Activated CD8-positive, alpha-beta memory T cell treated with anti-CD3 and anti-CD28 coated beads for 24 hours (primary cell): ENCODE data around the gene FGF21.
A peak's percentile ranks its signal among the peaks of the same experiment; 100 is the strongest.

Experiments
- DNase-seq: peaks from one replicate; pipeline ENCODE4 v3.0.0-alpha.2; 2020

FGF21 gene

DNA sequence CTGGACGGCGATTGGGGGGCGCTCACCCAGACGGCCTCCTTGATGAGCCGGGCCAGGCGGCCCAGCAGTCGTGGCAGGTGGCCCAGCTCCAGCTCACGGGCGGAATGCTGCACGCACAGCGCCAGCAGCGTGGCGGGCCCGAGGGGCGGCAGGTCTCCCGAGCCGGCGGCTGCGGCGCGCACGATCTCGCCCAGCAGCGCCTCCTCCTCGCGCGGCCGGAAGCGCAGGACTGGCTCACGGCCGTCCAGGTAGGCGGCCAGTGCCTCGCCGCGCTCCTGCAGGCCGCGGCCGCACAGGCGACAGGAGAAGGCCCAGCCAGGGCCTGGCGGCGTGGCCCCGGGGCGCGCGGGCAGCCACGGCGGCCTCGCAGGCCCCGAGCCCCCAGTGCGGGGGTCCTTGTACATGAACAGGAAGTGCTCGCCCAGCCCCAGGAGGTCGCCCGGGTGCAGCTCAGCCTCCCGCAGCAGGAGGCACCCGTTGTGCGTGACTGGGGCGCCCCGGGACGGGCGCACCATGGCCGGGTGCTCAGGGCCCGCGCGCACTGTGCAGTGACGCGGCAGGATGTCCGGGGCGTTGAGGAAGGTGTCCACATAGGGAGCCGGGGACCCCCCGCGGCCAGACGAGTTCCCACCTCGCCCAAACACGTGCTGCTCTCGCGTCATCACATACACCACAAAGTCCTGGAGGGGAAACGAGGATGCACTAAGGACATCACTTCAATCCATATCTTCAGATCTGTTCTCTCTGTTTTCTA lies 26.2 kb upstream of the FGF21 start:
- DNase-seq, result no peak

DNA sequence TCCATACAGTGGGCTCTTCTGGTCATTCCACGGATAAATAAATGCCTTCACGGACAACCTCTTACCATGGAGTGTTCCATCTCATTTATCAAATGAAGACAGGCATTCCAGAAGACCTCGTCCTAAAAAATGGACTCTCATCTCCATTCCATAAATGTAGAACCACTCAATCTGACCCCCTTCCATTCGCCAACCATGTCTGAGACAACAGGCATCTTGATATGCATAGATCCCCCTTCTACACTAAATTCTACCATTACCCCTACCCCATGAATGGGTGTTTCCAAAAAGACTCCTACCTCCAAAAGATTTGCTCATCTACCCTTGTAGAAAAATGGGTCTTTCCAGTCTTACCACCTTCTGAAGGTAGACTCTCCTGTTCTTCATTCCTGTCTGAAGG lies 23.9 kb upstream of the FGF21 start:
- DNase-seq, result no peak

DNA sequence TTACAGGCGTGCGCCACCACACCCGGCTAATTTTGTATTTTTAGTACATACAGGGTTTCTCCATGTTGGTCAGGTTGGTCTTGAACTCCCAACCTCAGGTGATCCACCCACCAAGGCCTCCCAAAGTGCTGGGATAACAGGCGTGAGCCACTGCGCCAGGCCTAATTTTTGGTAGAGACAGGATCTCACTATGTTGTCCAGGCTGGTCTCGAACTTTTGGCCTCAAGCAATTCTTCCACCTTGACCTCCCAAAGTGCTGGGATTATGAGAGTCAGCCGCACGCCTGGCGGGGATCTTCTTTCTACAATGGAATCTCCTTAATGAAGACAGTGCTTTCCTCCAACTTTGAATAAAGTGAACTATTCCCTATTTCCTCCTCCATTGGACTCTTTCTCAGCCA lies 20.7 kb upstream of the FGF21 start:
- DNase-seq, result no peak

DNA sequence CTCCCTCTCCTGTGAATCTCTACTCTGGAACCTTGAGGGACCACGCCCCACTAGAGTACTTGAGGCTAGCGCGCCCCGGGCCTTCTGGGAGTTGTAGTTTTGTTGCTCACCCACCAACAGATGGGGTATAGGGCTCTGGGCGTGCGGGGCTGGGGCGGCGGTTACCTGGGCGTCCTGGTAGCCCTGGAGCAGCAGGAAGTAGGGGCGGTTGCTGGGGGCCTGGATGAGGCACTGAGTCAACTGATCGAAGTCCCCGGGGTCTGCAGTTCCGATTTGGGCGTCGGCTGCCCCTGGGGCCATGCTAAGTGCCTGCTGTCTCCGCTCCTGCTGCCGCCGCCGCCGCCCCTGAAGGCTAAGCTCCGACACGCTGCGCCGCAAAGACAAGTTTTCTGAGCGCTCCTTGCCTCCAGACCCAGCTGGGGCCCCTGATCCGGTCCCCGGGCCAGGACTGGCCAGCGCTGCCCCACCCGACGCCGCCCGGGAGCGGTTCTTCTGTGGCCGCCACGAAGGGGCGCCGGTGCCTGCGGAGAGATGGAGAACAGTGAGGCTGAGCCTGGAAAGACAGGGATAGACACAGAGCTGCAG lies 20.2 kb upstream of the FGF21 start:
- no peak for DNase-seq

DNA sequence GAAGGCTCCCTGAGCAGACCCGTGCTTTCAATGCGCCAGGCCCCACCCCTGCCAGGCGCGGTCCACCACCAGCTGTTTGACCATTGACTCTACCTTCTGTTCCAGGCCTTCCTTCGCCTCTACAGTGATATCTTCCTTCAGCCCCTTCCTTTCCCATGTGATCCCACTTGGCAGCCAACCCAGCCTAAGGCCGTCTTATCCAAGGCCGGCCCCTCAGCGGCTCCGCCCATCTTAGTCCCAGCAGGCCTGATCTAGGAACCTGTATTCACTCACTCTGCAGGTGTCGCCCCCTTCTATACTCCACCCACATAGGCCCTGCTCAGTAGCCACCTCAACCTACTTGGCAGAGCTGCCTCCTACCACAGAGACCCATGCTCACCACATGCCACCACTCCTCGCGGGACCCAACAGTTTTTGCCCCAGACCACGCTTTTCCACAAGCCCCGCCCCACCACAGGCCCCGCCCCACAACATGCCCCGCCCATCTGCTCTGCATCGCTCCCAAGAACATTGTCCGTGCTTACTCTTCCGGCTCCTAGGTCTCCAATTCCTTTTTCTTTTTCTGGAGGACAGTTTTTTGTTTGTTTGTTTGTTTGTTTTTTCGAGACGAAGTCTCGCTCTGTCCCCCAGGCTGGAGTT lies 17.8 kb upstream of the FGF21 start:
- DNase-seq, result no peak

DNA sequence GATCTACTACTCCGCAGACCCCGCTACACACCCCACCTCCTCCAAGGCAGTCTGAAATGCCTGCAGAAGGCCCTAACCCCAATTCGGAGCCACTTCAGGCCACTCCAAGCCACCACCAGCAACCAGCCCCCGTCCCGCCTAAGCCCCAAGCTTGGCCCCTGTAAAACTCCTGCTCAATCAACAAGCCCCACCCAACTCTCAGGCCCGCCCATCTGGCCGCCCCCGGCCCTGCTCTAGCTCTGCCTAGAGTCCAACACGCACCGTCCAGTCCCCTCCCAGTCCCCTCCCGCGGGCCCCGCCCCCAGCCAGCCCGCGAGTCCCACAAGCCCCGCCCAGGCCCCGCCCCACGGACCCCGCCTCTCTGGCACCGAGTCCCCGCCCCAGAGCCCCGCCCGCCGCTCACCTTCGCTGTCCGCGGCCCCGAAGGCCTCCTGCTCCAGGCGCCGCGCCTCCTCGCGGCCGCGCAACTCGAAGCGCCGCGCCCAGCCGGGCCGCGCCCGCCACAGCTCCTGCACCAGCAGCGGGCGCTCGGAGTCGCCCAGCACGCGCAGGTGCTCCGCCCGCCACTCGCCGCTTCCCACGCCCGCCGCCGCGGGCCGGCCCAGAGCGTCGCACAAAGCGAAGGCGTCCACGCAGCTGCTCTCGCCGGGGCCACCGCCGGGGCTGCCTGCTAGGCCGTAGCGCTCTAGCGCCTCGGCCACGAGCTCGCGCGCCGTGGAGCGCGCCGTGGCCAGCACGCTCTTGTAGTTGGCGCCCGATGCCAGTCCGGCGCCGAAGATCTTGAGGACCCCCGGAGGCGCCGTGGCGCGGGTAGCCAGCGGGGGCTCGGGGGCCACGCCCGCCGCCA lies 16.5 kb upstream of the FGF21 start:
- DNase-seq, result peak; percentile 97

DNA sequence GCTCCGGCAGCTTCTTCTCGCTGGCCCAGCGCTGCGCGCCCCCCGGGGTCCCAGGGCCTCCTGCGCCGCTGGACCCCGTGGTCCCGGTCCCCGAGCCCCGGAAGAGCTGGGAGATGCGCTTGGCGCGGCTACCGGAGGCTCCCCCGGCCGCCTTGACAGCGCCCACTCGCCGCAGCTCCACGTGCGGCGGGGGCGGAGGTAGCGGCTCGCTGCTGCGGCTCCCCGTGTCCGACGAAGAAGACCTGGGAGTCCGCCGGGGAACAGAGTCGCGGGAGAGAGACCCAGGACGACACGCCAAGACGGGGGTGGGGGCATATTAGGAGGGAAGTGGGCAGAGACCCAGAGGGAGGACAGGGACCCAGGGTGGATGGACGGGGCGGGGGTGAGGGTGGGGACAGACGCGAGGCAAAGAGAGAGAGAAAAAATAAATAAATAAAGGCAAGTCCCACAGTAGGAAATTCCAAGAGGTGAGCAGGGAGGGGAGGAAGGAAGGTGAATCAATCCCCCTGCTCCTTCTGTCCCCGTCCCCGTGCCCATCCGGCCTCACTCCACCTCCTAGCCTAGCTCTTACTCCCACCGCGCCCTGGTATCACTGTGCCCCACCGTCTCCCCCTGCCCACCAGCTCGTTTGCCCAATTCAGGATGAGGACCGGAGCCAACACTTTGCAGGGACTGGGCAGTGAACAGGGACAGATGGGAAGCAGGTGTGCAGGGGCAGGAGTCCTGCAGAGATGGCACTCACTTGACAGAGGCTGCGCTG lies 15.7 kb upstream of the FGF21 start:
- DNase-seq, result no peak

DNA sequence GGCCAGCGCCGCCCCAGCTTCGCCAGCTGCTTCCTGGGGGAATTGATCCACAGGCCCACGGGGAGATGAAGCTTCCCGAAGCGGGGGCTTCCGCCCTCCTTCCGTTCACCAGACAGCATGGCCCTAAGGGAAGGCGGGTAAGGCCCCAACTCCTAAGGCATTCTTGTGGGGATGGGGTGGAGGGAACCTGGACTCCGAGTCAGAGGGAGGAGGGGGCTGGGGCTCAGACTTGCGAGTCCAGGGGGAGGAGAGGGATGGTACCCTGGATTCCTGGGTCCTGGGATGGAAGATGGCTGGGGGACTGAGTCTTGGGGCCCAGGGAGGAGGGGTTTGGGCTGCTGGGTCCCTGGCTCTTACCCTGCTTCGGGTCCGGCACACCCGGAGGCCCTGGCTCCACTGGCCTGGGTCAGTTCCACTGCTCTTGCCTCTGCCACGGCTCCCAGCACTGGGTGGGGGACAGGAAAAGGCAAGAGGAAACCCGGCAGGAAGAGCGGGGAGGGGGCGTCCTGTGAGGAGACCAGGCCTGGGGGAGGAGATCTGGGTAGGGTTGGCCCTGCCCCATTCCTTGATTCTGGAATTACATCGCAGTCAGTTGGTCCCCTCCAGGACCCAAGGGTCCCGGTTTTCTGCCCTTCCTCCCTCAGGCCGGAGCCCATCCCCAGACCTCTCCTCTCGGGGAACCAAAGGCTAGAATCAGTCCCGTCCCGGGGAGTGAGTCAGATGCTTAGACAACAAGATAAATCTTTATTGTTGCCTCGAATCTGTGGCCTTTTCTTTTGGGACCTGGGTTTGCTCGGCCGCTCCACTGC lies 15.0 kb upstream of the FGF21 start, which contains the start of gene RASIP1:
Gene RASIP1 (minus strand): TSS at position 447 of the 809 bp plus-strand sequence. CDS start 328 bp downstream, at position 119.
- DNase-seq, result no peak

DNA sequence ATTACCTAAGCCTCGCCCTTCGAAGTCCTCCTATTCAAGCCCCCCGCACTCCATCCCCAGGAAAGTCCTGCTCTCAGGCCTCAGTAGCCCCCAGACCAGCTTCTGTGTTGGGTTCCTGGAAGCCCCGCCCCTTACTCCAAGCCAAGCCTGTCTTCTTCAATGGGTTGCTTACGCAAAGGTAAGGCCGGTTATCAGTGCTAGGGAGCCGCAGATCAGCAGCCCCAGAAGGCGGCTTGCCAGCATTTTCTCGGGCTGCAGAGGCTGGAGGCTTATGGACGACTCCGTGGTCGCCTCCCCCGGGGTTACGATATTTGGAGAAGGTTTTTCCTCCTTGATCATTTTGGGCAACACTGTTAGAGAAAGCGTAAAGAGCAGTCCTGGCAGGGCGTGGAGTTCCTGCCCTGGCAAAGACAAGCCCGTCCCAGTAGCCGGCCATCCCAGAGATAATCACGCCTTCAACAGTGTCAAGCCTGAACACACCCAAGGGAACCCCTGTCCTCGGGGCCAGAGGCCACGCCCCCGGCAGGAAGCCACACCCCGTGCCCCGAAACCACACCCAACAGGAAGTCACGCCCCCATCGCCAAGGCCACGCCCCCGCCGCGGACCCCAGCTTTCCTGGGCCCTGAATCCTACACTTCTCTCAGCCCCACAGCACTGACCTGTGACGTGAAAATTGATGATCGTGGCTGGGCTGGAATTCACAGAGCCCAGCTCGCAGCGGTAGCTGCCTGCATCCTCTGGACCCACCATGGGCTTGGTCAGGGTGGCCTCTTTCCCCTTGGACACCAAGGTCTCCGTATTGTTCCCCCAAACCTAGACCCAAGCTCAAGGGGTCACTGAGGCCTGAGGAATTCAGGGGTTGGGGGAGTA lies 14.0 kb upstream of the FGF21 start:
- DNase-seq, result peak; percentile 77

DNA sequence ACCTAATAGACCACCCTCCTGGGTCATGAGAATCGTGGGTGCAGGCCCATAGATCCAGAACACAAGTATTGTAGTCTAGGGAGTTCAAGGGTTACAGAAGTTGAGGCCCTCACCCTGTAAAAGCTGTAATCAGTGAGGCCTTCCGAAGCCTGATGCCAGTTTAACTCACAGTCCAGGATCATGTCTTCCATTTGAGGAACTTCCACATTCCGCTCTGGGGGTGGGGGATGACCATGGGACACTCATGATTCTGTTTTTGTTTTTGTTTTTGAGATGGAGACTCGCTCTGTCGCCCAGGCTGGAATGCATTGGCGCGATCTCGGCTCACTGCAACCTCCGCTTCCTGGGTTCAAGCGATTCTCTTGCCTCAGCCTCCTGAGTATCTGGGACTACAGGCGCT lies 13.2 kb upstream of the FGF21 start:
- no peak for DNase-seq

DNA sequence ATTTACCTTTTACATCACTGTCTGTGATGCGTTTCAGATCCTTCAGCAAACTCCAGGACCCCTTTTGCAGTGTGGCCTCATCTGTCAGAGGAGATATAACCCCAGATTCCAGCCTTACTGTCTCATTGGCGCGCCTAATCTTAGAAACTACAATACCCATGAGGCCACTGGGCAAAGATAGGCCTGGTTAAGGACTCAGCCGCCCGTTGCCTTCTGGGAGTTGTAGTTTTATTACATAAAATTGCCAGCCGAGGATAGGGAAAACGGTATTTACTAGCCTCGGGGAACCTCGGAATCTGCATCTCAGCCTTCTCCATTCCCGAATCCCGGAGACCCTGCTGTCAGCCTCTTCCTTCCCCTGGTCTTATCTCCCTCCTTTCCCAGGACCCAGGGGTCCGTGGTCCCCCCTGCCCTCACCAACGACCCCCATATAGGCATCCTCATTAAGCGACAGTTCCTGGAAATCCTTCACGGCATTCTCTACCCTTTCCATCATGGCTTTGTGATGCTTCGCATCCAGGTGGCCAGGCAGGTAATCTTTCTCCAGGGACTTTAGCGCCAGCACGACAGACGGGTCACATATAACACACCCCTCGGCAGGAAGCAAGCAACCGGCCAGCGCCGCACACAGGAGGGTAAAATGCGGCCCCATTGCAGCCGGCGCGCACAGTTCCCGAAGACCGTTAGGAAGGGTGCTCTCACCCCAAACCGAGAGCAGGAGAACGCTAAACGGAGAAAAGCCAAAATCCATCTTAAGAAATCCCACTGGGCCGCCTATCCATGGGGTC lies 9.9 kb upstream of the FGF21 start:
- DNase-seq, result no peak

DNA sequence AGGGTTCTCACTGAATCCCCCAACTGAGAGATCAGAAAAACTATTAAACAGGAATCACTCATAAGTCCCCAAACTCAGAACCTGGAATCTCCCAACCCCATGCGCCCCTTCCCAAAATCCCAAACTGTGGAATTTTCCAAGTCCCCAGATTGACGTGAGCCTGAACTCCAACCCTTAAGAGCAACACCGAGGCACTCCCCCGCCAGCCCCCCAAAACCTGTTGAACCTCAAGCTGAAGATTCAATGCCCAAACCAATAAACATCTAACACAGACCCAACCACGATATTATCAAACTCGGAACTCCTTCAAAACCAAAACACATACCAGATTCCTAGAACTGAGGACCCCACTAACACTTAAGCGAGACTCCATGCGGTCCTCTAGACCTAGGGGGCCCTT lies 9.2 kb upstream of the FGF21 start:
- no peak for DNase-seq

DNA sequence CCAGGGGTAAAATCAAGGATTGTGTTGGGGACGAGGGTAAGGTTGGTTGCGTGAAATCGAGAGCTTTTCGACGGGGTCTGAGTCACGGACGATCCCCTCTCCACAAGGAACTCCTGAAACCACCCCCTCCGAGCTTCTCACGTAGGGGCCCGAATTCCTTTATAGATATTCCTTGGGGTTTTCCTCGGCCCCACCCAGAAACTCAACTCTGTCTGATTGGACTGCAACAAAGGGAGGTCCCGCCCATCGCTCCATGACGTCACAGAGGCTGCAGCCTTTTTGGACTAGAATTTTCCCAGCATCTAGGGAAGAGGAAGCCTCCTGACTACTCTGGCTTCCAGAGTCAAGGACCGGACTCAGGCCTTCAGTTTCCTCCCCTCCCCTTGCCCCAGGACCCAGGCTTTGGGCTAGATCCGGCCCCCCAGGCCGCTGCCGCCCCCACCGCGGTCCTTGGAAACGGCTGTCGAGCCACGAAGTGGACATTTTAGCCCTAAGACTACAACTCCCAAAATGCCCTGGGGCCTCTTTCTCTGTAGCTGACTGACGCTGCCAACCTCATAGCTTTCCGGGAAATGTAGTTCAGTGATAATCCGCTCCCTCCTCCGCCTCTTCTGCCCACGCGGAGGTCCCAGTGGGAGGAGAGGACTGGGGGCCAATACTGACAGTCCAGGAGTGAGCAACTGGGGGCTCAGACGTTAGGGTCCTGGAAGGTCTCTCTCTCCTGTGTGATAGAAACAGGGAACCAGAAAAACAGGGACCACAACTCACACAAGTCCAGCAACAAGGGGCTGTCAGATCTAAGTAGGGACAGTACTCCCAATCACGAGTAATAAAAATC lies 8.4 kb upstream of the FGF21 start, which contains the start of gene IZUMO1:
Gene IZUMO1 (minus strand): TSS at position 172 of the 838 bp plus-strand sequence. CDS start 1,050 bp downstream, outside the sequence.
- peak; percentile 71 for DNase-seq

DNA sequence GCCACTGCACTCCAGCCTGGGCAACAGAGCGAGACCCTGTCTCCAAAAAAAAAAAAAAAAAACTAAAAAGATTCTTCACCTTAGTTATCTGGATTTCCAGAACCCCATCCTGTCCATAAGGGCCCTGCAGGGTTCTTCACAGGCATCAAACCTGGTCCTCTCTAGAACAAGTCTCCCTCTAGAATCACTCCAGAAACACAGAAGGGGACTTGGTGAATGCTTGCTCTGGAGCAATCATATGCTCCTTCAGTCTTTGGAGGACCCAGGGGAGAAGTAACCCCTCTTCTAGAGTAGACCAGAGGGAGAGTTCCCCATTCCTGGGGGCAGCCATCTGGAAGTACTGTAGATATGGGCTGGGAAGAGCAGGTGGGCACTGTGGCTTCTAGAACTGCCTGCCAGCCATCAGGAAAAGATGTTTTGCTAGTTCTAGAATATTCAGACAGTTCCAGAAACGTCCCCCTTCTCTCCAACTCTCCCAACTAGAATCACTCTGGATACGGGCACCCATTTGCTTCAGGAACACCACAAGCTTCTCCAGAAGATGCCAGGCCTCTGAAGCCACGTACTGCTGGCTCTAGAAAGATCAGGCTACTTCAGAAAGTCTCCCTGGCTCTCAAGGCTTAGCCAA lies 5.6 kb upstream of the FGF21 start:
- no peak for DNase-seq

DNA sequence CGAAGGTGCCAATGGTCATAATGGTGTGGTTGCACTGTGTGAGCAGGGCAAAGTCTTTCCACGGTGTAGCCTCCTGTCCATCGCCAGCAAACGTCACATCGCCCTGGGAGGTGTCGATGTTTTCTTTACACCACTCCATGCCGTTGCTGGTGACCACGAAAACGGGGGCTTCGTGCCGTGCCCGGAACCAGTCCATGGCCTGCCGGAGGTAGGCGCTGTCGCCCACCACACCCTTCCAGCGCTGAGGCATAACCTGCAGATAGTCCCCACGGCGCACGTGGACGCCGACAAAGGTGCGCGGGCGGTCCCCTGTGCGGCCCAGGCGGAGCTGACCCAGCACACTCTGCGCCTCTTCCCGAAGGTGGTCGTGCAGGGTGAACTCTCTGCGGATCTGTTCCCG lies 5.0 kb upstream of the FGF21 start:
- no peak for DNase-seq

DNA sequence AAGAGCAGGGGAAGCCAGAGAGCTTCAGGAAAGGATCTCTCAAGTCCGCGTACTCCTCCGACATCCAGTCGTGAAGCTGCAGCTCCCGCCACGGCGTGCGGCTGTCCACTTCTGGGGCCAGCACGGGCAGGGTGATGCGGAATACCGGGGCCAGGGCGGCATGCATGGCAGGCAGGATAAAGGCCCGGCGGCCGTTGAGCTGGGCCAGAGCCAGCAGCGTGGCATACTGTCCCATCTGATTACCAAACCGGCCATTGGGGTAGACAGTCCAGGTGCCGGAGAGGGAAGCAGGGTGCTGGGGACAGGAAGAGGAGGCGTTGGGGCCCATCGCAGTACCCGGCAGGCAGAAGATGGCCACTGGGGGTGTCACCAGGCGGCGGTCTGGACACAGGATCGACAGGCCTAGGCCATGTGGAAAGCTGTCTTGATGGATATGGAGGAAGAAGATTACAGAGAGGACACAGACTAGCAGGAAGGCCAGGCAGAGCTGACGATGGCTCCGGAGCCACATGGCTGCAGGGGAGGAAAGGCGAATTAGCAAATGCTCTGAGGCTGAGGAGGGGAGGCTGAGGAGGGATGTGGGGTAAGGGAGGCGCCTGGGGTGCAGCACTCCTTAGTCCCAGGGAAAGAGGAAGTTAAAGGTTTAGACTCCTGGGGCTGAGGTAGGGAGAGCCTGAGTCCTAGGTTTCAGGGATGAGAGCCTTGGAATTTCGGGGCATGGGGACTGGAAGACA lies 4.4 kb upstream of the FGF21 start:
- no peak for DNase-seq

DNA sequence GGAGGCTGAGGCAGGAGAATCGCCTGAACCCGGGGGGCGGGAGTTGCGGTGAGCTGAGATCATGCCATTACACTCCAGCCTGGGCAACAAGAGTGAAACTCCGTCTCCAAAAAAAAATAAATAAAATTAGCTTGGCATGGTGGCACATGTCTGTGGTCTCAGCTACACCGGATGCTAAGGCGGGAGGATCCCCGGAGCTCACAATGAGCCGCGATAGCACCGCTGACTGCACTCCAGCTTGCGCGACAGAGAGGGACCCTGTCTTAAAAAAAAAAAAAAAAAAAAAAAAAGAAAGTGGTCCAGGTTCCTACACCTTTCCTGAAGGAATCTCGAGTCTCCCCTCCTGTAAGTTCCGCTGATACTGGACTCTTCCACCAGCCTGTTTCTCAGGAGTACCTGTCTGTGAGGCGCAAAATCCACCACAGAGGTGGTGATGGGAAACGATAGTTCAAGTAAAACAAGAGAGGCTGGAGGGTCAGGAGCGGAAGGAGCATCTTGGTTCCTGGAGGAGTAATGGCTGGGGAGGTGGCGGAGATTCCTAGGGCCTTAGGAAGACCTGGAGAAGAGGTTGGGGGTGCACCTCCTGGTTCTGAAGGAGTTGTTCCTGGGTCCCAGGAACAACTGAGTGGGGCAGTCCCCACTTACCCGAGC lies 3.4 kb upstream of the FGF21 start:
- no peak for DNase-seq
